Panc1 (cell line): ENCODE data around the gene KRT35. TPM values are rescaled to one million over a fixed set of nuclear protein-coding genes. Genes with fewer than 3 reads are reported as not detected.
A peak's percentile ranks its signal among the peaks of the same experiment; 100 is the strongest.

ENCODE experiments used
- ATAC-seq: fragments of 200-7000 bp; cut with Tn5 transposase; 2 replicates; pipeline ENCODE4 v1.9.1; 2020; ENCODE audit warnings: mild to moderate bottlenecking, moderate library complexity
- BruUV-seq: library from RNA; stranded (reverse); fragments of 400-500 nt; replicated peaks from 2 replicates; lab custom pipeline; 2021; lab: Mats Ljungman, UMichigan
- CTCF ChIA-PET: fragments of 300-600 bp; sonication (Branson Sonifier 250); formaldehyde crosslinking; loops from one replicate; lab custom pipeline; 2022; ENCODE audit warnings: antibody characterized with exemption; lab: Charles Lee
- POLR2A ChIA-PET: fragments of 300-600 bp; sonication (Branson Sonifier 250); formaldehyde crosslinking; loops from one replicate; lab custom pipeline; 2022; ENCODE audit warnings: antibody characterized with exemption; lab: Charles Lee
- DNase-seq: peaks from one replicate; pipeline ENCODE4 v3.0.0-alpha.2; 2010; ENCODE audit warnings: low read depth, low spot score
- H3K27ac ChIP-seq: 2 replicates; pipeline ENCODE4 v1.5.1; 2011; ENCODE audit warnings: mild to moderate bottlenecking, low read length, inconsistent platforms
- H3K27me3 ChIP-seq: fragments of 200-500 bp; sonication (Bioruptor generic); 2 replicates; pipeline ENCODE4 v1.6.0; 2014; ENCODE audit warnings: low read length, inconsistent platforms; ENCODE audit not compliant: control insufficient read depth, insufficient read depth
- H3K36me3 ChIP-seq: fragments of 200-500 bp; sonication (Bioruptor generic); 2 replicates; pipeline ENCODE4 v1.5.1; 2014; ENCODE audit warnings: inconsistent platforms, mild to moderate bottlenecking, low read length, moderate library complexity; ENCODE audit not compliant: control insufficient read depth, insufficient read depth
- H3K4me1 ChIP-seq: 2 replicates; pipeline ENCODE4 v1.5.1; 2011; ENCODE audit warnings: inconsistent platforms, mild to moderate bottlenecking, low read length, moderate library complexity; ENCODE audit not compliant: control insufficient read depth, insufficient read depth
- H3K4me3 ChIP-seq, 2 experiments: 2 replicates each; pipeline ENCODE4 v1.5.1; 2011 to 2012; ENCODE audit warnings: low read depth in 2 of 2, low read length in 2 of 2, mild to moderate bottlenecking in 2 of 2, inconsistent platforms in 1 of 2, moderate library complexity in 1 of 2
- H3K9me3 ChIP-seq: fragments of 200-500 bp; sonication (Bioruptor generic); 2 replicates; pipeline ENCODE4 v1.5.1; 2014; ENCODE audit warnings: low read depth, mild to moderate bottlenecking, inconsistent platforms, low read length, moderate library complexity; ENCODE audit not compliant: control insufficient read depth, insufficient read depth
- POLR2AphosphoS5 ChIP-seq: IDR thresholded peaks from 2 replicates; pipeline ENCODE4 v1.6.1; 2012; ENCODE audit warnings: mild to moderate bottlenecking, low read depth, low read length, moderate library complexity
- SIN3A ChIP-seq: IDR thresholded peaks from 2 replicates; pipeline ENCODE4 v1.6.1; 2012; ENCODE audit warnings: low read depth, mild to moderate bottlenecking, low read length, moderate library complexity, borderline replicate concordance; ENCODE audit not compliant: insufficient read depth
- TCF7L2 ChIP-seq: IDR thresholded peaks from 2 replicates; pipeline ENCODE4 v1.6.1; 2011; ENCODE audit warnings: mild to moderate bottlenecking, low read depth, low read length, inconsistent platforms
- in situ Hi-C: cut with HindIII; loops from 2 replicates; pipeline ENCODE4 v1.10.0; 2016; ENCODE audit warnings: low sequenced_read_pairs, low pct_unique_long_range_greater_than_20kb
- intact Hi-C: fragments of 100-400 bp; cut with micrococcal nuclease; formaldehyde crosslinking; loops from one replicate; pipeline ENCODE4 v1.10.0; 2022; ENCODE audit not compliant: unreplicated experiment
- total RNA-seq: library from RNA; stranded (reverse); gene quantifications from one replicate; pipeline ENCODE4 v1.2.1, GENCODE V29; 2021; ENCODE audit not compliant: unreplicated experiment
- TF ChIP-seq, protein P1 (sequence below): fragments of 450-650 bp; IDR thresholded peaks from 2 replicates; pipeline ENCODE4 v1.5.1; 2017; ENCODE audit warnings: mild to moderate bottlenecking
- TF ChIP-seq, protein P2 (sequence below), 2 experiments: IDR thresholded peaks; 2 replicates each; pipeline ENCODE4 v1.6.1; 2011 to 2012; ENCODE audit warnings: low read depth in 2 of 2, control low read depth in 1 of 2, low read length in 1 of 2, mild to moderate bottlenecking in 1 of 2, moderate library complexity in 1 of 2; ENCODE audit not compliant: insufficient read depth in 1 of 2

The KRT35 gene
- total RNA-seq, 1 experiment from 2014 or later = not detected

GRCh38 chr17:41483991-41484826 lies 3.3 kb upstream of the KRT35 start:
- Histone ChIP-seq H3K27ac (no peak overlapping the region), H3K9me3 (no peaks in the 10 kb centered on the region), H3K4me3 (no peak overlapping the region), H3K27me3 (no peaks in the 10 kb centered on the region), H3K4me1 (peaks cover 17% of the 10 kb centered on the region), H3K36me3 (no peaks in the 10 kb centered on the region)
- ChIA-PET CTCF (no interaction called here), POLR2A (no interaction called here)
- ATAC-seq (peak; percentile 42), DNase-seq (no peak)
- intact Hi-C loops (loop anchor here (5.0 kb wide), 1 partner anchor 382 kb away; the partner anchor contains the start of gene KRTAP4-16), in situ Hi-C loops (no loop called here)
- no TSS peak for BruUV-seq
- TF ChIP-seq, protein P1, sequence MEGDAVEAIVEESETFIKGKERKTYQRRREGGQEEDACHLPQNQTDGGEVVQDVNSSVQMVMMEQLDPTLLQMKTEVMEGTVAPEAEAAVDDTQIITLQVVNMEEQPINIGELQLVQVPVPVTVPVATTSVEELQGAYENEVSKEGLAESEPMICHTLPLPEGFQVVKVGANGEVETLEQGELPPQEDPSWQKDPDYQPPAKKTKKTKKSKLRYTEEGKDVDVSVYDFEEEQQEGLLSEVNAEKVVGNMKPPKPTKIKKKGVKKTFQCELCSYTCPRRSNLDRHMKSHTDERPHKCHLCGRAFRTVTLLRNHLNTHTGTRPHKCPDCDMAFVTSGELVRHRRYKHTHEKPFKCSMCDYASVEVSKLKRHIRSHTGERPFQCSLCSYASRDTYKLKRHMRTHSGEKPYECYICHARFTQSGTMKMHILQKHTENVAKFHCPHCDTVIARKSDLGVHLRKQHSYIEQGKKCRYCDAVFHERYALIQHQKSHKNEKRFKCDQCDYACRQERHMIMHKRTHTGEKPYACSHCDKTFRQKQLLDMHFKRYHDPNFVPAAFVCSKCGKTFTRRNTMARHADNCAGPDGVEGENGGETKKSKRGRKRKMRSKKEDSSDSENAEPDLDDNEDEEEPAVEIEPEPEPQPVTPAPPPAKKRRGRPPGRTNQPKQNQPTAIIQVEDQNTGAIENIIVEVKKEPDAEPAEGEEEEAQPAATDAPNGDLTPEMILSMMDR = no peak
- TF ChIP-seq, protein P2, sequence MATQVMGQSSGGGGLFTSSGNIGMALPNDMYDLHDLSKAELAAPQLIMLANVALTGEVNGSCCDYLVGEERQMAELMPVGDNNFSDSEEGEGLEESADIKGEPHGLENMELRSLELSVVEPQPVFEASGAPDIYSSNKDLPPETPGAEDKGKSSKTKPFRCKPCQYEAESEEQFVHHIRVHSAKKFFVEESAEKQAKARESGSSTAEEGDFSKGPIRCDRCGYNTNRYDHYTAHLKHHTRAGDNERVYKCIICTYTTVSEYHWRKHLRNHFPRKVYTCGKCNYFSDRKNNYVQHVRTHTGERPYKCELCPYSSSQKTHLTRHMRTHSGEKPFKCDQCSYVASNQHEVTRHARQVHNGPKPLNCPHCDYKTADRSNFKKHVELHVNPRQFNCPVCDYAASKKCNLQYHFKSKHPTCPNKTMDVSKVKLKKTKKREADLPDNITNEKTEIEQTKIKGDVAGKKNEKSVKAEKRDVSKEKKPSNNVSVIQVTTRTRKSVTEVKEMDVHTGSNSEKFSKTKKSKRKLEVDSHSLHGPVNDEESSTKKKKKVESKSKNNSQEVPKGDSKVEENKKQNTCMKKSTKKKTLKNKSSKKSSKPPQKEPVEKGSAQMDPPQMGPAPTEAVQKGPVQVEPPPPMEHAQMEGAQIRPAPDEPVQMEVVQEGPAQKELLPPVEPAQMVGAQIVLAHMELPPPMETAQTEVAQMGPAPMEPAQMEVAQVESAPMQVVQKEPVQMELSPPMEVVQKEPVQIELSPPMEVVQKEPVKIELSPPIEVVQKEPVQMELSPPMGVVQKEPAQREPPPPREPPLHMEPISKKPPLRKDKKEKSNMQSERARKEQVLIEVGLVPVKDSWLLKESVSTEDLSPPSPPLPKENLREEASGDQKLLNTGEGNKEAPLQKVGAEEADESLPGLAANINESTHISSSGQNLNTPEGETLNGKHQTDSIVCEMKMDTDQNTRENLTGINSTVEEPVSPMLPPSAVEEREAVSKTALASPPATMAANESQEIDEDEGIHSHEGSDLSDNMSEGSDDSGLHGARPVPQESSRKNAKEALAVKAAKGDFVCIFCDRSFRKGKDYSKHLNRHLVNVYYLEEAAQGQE (IDR thresholded peaks at IDR 0.05; ENCODE audit: insufficient read depth in 1 of 2, low read depth in 2 of 2, low read length in 1 of 2) = no peak
- TF ChIP-seq POLR2AphosphoS5 (no peak), SIN3A (no peak), TCF7L2 (no peak)

DNA sequence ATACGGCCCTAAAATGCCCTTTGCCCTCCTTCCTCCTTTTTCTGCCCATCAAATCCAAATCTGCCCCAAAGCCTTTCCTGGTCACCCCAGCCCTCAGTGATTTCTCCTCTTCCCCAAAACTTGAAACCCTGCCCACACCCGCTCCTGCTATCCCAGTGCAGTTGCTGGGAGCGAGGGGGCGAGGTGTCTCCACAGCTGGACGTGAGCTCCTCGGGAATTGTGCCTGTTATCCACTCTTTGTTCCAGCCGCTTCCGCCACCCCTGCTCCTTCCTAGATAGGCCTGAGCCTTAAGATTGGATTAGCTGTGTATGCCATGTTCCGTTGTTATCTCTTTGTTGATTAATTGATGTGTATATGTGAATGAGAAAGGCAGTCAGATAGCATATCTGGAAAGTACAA lies 2.6 kb upstream of the KRT35 start:
- in situ Hi-C loops (no loop called here), intact Hi-C loops (loop anchor here (5.0 kb wide), 1 partner anchor 381 kb away; the partner anchor contains the start of gene KRTAP4-16)
- Histone ChIP-seq H3K27ac (no peak overlapping the region), H3K4me3 (no peak overlapping the region), H3K36me3 (no peaks in the 10 kb centered on the region), H3K9me3 (no peaks in the 10 kb centered on the region), H3K4me1 (peaks cover 17% of the 10 kb centered on the region), H3K27me3 (no peaks in the 10 kb centered on the region)
- no peak for ATAC-seq
- CTCF ChIA-PET = no interaction called here
- no peak for TF ChIP-seq TCF7L2
- no peak for TF ChIP-seq POLR2AphosphoS5
- POLR2A ChIA-PET = no interaction called here
- DNase-seq = no peak
- BruUV-seq = no TSS peak
